HTERT RPE-1 (cell line): Measurements from ENCODE around the gene SLC35F3.
"Not testable (repeated sequence)": the region's sequence is repeated elsewhere in the genome, so short reads cannot be mapped to it uniquely, and the experiment has no call there.

ENCODE experiments used
- in situ Hi-C: fragments of 300-500 bp; cut with MboI; formaldehyde crosslinking; loops from 4 replicates; pipeline ENCODE4 v1.14.3; 2020; ENCODE audit warnings: low sequenced_read_pairs

SLC35F3 gene

GRCh38 chr1:233904633-233905415 lies at the start of gene SLC35F3:
SLC35F3 (plus strand) TSS chr1:233904676.
- in situ Hi-C loops, result no loop called here

- in situ Hi-C loops, result no loop called here
Measured at GRCh38 chr1:233859446-233859845, 45.0 kb upstream of the SLC35F3 start.

DNA sequence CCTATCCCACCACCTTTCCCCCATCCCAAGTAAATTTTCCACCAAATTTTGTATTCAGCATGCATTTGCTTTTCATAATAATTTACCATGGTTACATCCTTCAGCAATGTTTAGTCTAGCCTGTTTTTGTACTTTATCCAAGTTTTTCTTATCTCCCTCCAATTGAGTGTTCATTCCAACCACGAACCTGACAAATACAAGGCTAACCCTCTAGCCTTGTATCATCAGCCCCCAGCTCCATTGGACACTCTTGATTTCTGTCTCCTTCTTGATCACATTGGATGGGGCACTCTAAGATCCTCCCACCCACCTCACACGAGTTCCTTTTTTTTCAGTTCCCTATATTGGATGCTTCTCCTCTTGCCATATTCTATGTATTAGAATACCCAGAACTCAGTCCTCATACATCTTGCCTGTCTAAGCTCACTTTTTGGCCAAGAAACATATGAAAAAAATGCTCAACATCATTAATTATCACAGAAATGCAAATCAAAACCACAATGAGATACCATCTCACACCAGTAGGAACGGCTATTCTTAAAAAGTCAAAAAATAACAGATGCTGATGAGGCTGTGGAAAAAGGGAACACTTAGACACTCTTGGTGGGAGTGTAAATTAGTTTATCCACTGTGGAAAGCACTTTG lies 40.5 kb upstream of the SLC35F3 start:
- in situ Hi-C loops, result no loop called here

DNA sequence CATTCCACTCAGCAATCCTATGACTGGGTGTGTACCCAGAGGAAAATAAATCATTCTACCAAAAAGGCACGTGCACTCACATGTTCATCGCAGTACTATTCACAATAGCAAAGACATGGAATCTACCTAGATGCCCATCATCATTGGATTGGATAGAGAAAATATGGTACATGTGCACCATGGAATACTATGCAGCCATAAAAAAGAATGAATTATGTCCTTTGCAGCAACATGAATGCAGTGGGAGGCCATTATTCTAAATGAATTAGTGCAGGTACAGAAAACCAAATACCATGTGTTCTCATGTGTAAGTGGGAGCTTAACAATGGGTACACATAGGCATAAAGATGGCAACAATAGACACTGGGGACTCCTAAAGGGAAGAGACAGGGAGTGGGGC lies 39.9 kb upstream of the SLC35F3 start:
- in situ Hi-C loops, result no loop called here

- in situ Hi-C loops, result no loop called here
Measured at GRCh38 chr1:233865216-233865615, 39.3 kb upstream of the SLC35F3 start.

DNA sequence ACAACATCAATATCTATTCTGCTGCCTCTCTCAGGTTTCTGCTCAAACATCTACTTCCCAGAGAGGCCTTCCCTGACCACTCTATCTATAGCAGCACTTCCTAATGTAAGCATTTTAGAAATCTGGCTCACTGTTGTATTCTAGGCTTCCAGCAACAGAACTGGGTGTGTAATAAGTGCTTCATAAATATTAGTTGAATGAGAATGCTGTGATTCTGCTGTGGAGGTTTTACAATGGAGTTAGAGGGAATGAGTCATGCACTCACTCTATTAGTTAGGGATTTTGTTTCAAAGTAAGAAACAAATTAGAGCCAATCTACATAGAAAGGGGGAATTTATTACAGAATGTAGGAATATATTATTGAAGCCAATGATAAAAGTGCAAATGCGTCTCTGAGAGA lies 38.6 kb upstream of the SLC35F3 start:
- in situ Hi-C loops, result no loop called here

- in situ Hi-C loops, result no loop called here
Measured at GRCh38 chr1:233867028-233867427, 37.4 kb upstream of the SLC35F3 start.

DNA sequence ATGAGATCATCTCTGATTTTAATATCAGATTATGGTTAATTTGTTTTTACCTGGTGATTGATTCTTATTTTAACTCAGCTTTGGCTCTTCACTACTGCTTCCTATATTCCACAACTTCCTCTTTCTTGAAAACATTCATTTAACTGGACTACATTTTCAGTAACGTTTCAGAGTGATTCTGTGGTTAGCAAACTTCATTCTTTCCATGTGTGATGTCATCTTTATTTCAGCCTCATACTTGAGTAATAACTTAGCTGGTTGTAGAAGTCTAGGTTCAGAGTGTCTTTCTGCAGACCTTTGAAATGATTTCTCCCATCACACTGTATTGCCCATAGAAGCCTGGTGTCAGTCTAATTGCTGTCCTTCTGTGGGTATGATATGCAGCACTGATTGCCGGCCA lies 36.0 kb upstream of the SLC35F3 start:
- in situ Hi-C loops, result no loop called here

DNA sequence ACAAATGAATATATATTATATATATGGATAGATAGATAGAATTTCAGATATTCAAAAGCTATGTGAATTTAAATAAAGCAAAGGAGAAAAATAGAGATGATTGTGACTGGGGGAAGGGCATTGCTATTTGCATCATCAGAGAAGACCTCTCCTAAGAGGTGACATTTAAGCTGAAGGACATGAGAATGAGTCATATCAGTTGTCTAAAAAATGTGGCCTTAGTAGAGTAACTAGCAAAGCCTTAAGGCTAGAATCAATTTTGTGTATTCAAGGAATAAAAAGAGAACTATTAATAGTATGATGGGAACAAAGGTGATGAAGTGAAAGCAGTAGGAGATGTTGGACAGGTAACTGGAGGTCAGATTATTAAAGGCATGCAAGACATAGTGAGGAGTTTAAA lies 34.8 kb upstream of the SLC35F3 start:
- in situ Hi-C loops, result no loop called here

- in situ Hi-C loops, result no loop called here
Measured at GRCh38 chr1:233873666-233874065, 30.8 kb upstream of the SLC35F3 start.

- in situ Hi-C loops, result no loop called here
Measured at GRCh38 chr1:233879841-233880240, 24.6 kb upstream of the SLC35F3 start.

DNA sequence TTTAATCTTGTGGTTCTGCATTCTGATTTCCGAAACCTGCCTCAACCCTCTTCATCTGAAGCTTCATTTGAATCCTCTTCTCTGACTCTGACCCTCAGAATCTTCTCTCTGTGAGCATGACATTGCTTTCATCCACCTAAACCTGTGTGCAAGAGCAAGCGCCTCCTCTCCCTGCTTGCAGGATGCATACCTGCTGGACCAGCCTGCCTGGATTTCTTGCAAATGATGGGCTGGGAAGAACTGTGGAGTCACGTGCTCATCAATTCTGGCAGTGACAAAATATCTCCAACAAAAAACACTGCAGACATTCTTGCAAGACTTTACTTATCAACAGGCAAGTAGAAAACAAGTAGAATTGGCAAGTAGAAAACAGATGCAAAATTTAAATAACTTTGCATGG lies 20.8 kb upstream of the SLC35F3 start:
- in situ Hi-C loops, result no loop called here

- in situ Hi-C loops, result no loop called here
Measured at GRCh38 chr1:233884461-233885151, 19.9 kb upstream of the SLC35F3 start.

GRCh38 chr1:233885196-233885920 lies 19.1 kb upstream of the SLC35F3 start:
- in situ Hi-C loops, result no loop called here

DNA sequence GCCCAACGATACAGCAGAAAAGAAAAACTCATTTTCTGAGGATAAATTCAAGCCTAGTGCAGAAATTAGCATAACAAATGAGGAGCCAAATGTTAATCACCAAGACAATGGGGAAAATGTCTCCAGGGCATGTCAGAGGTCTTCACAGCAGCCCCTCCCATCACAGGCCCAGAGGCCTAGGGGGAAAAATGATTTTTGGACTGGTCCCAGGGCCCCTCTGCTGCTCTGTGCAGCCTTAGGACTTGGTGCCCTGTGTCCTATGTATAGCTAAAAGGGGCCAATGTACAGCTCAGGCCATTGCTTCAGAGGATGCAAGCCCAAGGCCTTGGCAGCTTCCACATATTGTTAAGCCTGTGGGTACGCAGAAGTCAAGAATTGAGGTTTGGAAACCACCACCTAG lies 13.3 kb upstream of the SLC35F3 start:
- in situ Hi-C loops, result not testable (repeated sequence)

DNA sequence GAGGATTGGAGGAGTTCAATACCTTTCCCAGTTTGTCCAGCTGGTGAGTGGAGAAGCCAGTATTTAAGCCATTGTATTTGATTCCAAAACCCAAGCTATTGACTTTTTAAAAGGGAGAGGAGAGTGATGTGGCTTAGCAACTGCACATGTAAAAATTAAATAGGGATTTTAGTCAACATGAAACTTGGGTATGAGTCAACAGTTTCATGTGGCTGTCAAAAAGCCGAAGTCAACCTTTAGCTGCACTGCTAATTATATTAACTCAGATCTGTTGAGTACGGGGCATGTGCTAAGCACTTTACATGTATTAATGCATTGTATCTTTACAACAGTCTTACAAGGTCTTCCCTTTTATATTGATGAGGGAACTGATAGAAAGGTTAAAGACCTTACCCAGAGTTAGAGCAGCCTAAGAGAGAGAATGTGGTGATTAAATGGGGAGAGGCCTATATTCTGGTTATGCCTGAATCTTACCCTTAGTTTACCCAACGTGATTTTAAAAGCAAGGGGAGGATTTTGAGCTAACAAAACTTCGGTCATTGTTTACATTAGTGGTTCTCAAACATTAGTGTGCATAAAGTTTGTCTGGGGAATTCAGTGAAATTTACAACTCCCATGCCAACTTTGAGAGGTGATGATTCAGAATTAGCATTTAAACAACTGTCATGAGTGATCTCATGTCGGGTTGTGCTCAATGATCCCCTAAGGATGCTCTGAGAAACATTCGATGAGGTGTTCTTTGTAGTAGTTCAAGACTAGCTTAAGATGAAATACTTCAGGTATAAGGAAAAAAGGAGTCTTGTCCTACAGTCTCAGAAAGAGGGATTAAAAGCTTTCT lies 6.9 kb upstream of the SLC35F3 start:
- in situ Hi-C loops, result no loop called here

- in situ Hi-C loops, result no loop called here
Measured at GRCh38 chr1:233901495-233901894, 3.0 kb upstream of the SLC35F3 start.

DNA sequence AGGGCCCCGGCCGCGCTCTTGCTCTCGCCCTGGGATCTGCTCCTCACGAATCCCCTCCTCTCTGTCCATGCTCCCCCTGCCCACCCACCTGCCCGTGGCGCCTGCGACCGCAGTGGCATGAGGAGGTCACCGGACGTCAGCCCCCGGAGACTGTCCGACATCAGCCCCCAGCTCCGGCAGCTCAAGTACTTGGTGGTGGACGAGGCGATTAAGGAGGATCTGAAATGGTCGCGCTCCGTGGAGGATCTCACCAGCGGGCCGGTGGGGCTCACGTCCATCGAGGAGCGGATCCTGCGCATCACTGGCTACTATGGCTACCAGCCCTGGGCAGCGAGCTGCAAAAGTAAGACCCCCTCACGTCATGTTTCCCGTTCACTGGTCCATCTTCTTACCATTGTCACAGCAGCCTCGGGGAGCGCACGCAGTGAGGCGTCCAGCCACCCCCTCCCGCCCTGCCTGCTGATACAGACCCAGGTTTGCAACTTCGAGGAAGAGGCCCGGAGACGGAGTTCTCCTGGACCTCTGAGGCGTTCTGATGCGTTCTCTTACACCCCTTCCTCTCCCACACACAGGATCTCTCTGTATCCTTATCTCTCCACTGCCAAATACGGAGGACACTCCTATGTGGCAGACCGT lies 1.1 kb downstream of the SLC35F3 start:
- in situ Hi-C loops, result no loop called here

- in situ Hi-C loops, result no loop called here
Measured at GRCh38 chr1:233907151-233907550, 2.7 kb downstream of the SLC35F3 start.

DNA sequence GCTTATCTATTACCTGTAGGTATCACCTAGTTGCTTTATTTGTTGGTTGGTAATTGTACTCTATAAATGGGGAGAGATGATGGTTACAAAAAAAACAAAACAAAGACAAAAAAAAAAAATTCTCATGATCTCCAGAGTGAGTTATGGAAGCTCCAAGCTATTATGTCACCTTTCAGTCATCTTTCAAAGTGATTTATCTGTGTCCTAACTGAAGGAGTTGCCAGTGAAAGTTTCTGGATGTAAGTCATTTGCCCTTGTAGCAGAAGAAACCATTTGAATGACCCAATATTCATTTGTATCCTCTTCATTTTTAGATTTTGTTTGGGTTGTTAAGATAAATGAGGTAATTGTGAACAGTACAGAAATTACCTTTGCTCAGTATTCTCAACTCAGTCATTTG lies 3.6 kb downstream of the SLC35F3 start:
- in situ Hi-C loops, result no loop called here
